Daoy (cell line): ENCODE results near the gene ZNF248. TPM values are rescaled to one million over a fixed set of nuclear protein-coding genes. Genes with fewer than 3 reads are reported as not detected.
"Not testable (repeated sequence)": the region's sequence is repeated elsewhere in the genome, so short reads cannot be mapped to it uniquely, and the experiment has no call there.

ENCODE experiments used
- DNase-seq: peaks from one replicate; pipeline ENCODE4 v3.0.0-alpha.2; 2015; ENCODE audit warnings: low read depth
- total RNA-seq: library from RNA; depleted of rRNA; stranded (reverse); fragments of >200 nt; shearing (Covaris generic); gene quantifications from 2 replicates; pipeline ENCODE4 v1.2.3, GENCODE V29; 2014; rRNA removed

Gene ZNF248
- total RNA-seq, 1 experiment from 2014 or later: 2.3 TPM

DNA sequence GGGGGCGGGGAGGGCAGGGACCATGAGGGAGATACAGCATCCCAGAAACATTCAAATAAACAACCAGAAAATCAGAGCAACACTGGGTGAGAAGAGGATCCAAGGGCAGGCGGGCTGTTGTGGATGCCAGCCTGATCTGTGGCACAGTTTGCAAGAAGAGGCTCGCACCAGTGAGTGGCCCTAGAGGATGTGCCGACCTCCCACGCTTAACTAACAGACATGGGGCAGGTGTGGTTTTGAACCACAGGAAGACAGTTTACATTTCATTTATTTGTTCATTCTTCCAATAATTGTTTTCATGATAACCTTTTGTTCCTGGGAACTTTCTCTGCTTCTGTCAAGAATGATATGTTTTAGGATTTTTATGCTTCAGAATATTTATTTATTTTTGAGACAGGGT lies 115.6 kb downstream of the ZNF248 start:
- DNase-seq: no peak

DNA sequence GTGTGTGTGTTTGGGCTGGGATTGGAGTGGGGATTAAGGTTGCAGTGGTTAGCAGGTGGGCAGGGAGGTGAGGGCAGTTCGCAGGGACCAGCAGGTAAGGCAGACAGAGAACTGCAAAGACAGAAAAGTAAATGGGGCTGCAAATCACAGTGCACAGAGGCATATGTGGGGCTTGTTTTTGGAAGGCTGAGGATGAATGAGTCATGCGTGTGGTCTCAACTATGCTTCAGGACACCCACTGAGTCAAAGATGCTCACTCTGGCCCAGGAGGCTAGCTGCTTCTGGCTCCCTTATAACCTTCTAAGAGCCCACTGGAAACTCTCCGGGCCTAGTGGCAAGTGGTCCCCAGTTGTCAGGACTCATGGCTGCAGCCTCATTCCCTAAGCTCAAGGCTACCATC lies 118.2 kb downstream of the ZNF248 start:
- DNase-seq: no peak

- DNase-seq: not testable (repeated sequence)
These were observed 119.2 kb downstream of the ZNF248 start for GRCh38 chr10:37738241-37738640.

DNA sequence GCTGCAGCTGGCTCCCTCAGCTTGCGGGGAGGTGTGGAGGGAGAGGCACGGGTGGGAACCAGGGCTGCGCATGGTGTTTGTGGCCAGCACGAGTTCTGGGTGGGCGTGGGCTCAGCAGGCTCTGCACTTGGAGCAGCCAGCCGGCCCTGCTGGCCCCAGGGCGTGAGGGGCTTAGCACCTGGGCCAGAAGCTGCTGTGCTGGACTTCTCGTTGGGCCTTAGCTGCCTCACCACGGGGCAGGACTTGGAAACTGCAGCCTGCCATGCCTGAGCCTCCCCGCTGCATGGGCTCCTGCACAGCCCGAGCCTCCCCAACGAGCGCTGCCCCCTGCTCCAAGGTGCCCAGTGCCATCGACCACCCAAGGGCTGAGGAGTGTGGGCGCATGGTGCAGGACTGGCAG lies 120.1 kb downstream of the ZNF248 start:
- DNase-seq: no peak

GRCh38 chr10:37736120-37736519 lies 121.3 kb downstream of the ZNF248 start:
- DNase-seq: no peak

- DNase-seq: no peak
These were observed 122.4 kb downstream of the ZNF248 start for GRCh38 chr10:37734971-37735370.

Other genes with a start within 250 kb of the ZNF248 start
- gene ZNF25, start 119.0 kb upstream of the ZNF248 start, total RNA-seq: 2.2 and 5.4 TPM in 2 replicates
- 4.8 and 11.0 TPM in 2 replicates for gene ZNF33A, start 153.1 kb upstream of the ZNF248 start, total RNA-seq
- gene ZNF37A, start 236.7 kb upstream of the ZNF248 start, total RNA-seq: 2.7 and 6.9 TPM in 2 replicates